ENCODE results near the gene GALNTL6.

DNA sequence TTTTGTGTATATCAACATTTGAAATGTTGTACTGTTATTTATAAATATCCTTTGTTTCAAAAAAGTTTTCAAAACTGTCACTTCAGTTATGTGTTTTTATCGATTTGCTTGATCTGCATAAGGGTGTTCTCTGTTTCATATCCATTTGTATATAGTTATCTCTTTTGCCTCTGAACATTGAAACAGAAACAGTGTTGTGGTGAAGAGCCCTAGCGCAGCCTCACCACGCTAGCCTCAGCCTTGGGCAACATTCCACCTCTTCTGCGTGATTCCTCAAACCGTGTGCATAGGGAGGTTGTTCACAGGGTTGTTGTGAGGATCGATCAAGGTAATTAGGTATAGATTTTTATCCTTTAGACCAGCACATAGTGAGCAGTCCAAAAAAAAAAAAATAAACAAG lies 1068.4 kb downstream of the GALNTL6 start:
- TF ChIP-seq, protein P1, sequence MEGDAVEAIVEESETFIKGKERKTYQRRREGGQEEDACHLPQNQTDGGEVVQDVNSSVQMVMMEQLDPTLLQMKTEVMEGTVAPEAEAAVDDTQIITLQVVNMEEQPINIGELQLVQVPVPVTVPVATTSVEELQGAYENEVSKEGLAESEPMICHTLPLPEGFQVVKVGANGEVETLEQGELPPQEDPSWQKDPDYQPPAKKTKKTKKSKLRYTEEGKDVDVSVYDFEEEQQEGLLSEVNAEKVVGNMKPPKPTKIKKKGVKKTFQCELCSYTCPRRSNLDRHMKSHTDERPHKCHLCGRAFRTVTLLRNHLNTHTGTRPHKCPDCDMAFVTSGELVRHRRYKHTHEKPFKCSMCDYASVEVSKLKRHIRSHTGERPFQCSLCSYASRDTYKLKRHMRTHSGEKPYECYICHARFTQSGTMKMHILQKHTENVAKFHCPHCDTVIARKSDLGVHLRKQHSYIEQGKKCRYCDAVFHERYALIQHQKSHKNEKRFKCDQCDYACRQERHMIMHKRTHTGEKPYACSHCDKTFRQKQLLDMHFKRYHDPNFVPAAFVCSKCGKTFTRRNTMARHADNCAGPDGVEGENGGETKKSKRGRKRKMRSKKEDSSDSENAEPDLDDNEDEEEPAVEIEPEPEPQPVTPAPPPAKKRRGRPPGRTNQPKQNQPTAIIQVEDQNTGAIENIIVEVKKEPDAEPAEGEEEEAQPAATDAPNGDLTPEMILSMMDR (IDR thresholded peaks at IDR 0.05): no peak
- TF ChIP-seq POLR2A (IDR thresholded peaks at IDR 0.05): no peak

All from testis (tissue), 2 donors.